Caco-2 (cell line): Measurements from ENCODE around the gene ENC1. TPM values are rescaled to one million over a fixed set of nuclear protein-coding genes. Genes with fewer than 3 reads are reported as not detected.

ENCODE experiments used
- BruUV-seq: library from RNA; stranded (reverse); fragments of 400-500 nt; replicated peaks from 2 replicates; lab custom pipeline; 2021; lab: Mats Ljungman, UMichigan
- CTCF ChIA-PET: fragments of 300-600 bp; sonication (Branson Sonifier 250); formaldehyde crosslinking; loops from one replicate; lab custom pipeline; 2022; ENCODE audit warnings: antibody characterized with exemption; lab: Charles Lee
- POLR2A ChIA-PET: fragments of 300-600 bp; sonication (Branson Sonifier 250); formaldehyde crosslinking; loops from one replicate; lab custom pipeline; 2022; ENCODE audit warnings: antibody characterized with exemption; lab: Charles Lee
- DNase-seq, 2 experiments: peaks; one replicate each; pipeline versions ENCODE4 v3.0.0 to v3.0.0-alpha.2; 2020 to 2022
- H3K27me3 ChIP-seq: replicated peaks from 2 replicates; pipeline ENCODE4 v1.6.0; 2011; ENCODE audit warnings: low read length; ENCODE audit not compliant: control insufficient read depth, insufficient read depth
- H3K36me3 ChIP-seq: 2 replicates; pipeline ENCODE4 v1.5.1; 2011; ENCODE audit warnings: low read length; ENCODE audit not compliant: control insufficient read depth, insufficient read depth
- H3K4me1 ChIP-seq: fragments of 250-450 bp; sonication (Bioruptor Pico); 2 replicates; pipeline ENCODE4 v1.5.1; 2020; ENCODE audit warnings: mild to moderate bottlenecking
- H3K4me3 ChIP-seq: 2 replicates; pipeline ENCODE4 v1.5.1; 2011; ENCODE audit warnings: low read depth, mild to moderate bottlenecking, control low read depth, low read length
- H3K9me3 ChIP-seq: fragments of 250-450 bp; sonication (Bioruptor Pico); 2 replicates; pipeline ENCODE4 v1.5.1; 2020; ENCODE audit warnings: mild to moderate bottlenecking, moderate library complexity
- H3K27ac Mint-ChIP-seq: one replicate; pipeline ENCODE4 v1.8.0; 2022; ENCODE audit warnings: mixed read lengths; ENCODE audit not compliant: unreplicated experiment
- H3K27me3 Mint-ChIP-seq: one replicate; pipeline ENCODE4 v1.8.0; 2022; ENCODE audit warnings: mixed read lengths; ENCODE audit not compliant: insufficient read depth, unreplicated experiment
- H3K36me3 Mint-ChIP-seq: one replicate; pipeline ENCODE4 v1.8.0; 2022; ENCODE audit warnings: mild to moderate bottlenecking, mixed read lengths; ENCODE audit not compliant: insufficient read depth, unreplicated experiment
- H3K4me1 Mint-ChIP-seq: one replicate; pipeline ENCODE4 v1.8.0; 2022; ENCODE audit warnings: low read depth, mixed read lengths; ENCODE audit not compliant: unreplicated experiment
- H3K4me3 Mint-ChIP-seq: one replicate; pipeline ENCODE4 v1.8.0; 2022; ENCODE audit warnings: mild to moderate bottlenecking, moderate library complexity, mixed read lengths; ENCODE audit not compliant: unreplicated experiment
- H3K9me3 Mint-ChIP-seq: one replicate; pipeline ENCODE4 v1.8.0; 2022; ENCODE audit warnings: mixed read lengths; ENCODE audit not compliant: unreplicated experiment
- CTCF ChIP-seq, 2 experiments: fragments of 200-600 bp in 1 of 2; IDR thresholded peaks; 1 replicate in 1 of 2; 2 replicates in 1 of 2; pipeline versions ENCODE4 v1.5.1 to v1.8.0; 2011 to 2022; ENCODE audit warnings: antibody characterized with exemption in 1 of 2, control low read depth in 1 of 2, inconsistent platforms in 1 of 2, low read depth in 1 of 2, low read length in 1 of 2, mild to moderate bottlenecking in 1 of 2, moderate library complexity in 1 of 2; ENCODE audit not compliant: insufficient read depth in 1 of 2, severe bottlenecking in 1 of 2, unreplicated experiment in 1 of 2
- intact Hi-C: fragments of 100-400 bp; cut with micrococcal nuclease; formaldehyde crosslinking; loops from one replicate; pipeline ENCODE4 v1.10.0; 2022; ENCODE audit not compliant: unreplicated experiment
- total RNA-seq: library from RNA; stranded (reverse); gene quantifications from 2 replicates; pipeline ENCODE4 v1.2.3, GENCODE V29; 2022

The ENC1 gene
- total RNA-seq, 1 experiment from 2014 or later = 92.7 TPM

GRCh38 chr5:74594137-74595040, 46.1 kb downstream of the ENC1 start:
- Mint-ChIP-seq H3K27ac (peak overlapping the region; percentile 92), H3K27me3 (no peaks in the 10 kb centered on the region), H3K4me3 (peak overlapping the region; percentile 19), H3K9me3 (no peaks in the 10 kb centered on the region), H3K4me1 (peaks cover 55% of the 10 kb centered on the region), H3K36me3 (peaks cover 6% of the 10 kb centered on the region)
- ChIA-PET CTCF (interaction anchor here (1.7 kb wide), 1 partner anchor 46 kb away, joined by 5 read pairs; the partner anchor contains the start of gene ENC1), POLR2A (interaction anchor here (0.9 to 1.0 kb wide), 2 partner anchors 45 to 46 kb away, joined by 3 to 5 read pairs; partner anchors contain the start of gene ENC1)
- Histone ChIP-seq H3K36me3 (no peaks in the 10 kb centered on the region), H3K4me3 (no peak overlapping the region), H3K4me1 (peaks cover 51% of the 10 kb centered on the region), H3K27me3 (no peaks in the 10 kb centered on the region), H3K9me3 (peaks cover 5% of the 10 kb centered on the region; the same call in 1 of the 2 replicates)
- no peak for DNase-seq
- intact Hi-C loops = loop anchor here (1.0 to 2.0 kb wide), 3 partner anchors 13 to 46 kb away; partner anchors contain the start of gene ENC1
- TF ChIP-seq CTCF (IDR thresholded peaks at IDR 0.05; ENCODE audit: insufficient read depth in 1 of 2, low read depth in 1 of 2, low read length in 1 of 2, severe bottlenecking in 1 of 2, unreplicated experiment in 1 of 2) = no peak
- no TSS peak for BruUV-seq

GRCh38 chr5:74589204-74590056, 51.1 kb downstream of the ENC1 start:
- peak overlapping the region; percentile 70 for H3K27ac Mint-ChIP-seq
- DNase-seq = no peak
- H3K4me3 Mint-ChIP-seq = no peak overlapping the region
- H3K9me3 Mint-ChIP-seq = peaks cover 16% of the 10 kb centered on the region
- Histone ChIP-seq H3K27me3 (no peaks in the 10 kb centered on the region), H3K4me1 (peaks cover 42% of the 10 kb centered on the region), H3K36me3 (no peaks in the 10 kb centered on the region), H3K4me3 (no peak overlapping the region), H3K9me3 (no peaks in the 10 kb centered on the region)
- CTCF ChIA-PET = no interaction called here
- POLR2A ChIA-PET = interaction anchor here (0.7 kb wide), 1 partner anchor 51 kb away, joined by 3 read pairs; the partner anchor contains the start of gene ENC1
- H3K27me3 Mint-ChIP-seq = no peaks in the 10 kb centered on the region
- BruUV-seq = no TSS peak
- H3K4me1 Mint-ChIP-seq = peaks cover 44% of the 10 kb centered on the region
- no peak for TF ChIP-seq CTCF (IDR thresholded peaks at IDR 0.05; ENCODE audit: insufficient read depth in 1 of 2, low read depth in 1 of 2, low read length in 1 of 2, severe bottlenecking in 1 of 2, unreplicated experiment in 1 of 2)
- H3K36me3 Mint-ChIP-seq = peaks cover 6% of the 10 kb centered on the region
- intact Hi-C loops = no loop called here

GRCh38 chr5:74588415-74588814, 52.1 kb downstream of the ENC1 start:
- intact Hi-C loops = no loop called here
- no peaks in the 10 kb centered on the region for H3K27me3 Mint-ChIP-seq
- Histone ChIP-seq H3K4me3 (no peak overlapping the region), H3K9me3 (no peaks in the 10 kb centered on the region), H3K4me1 (peaks cover 39% of the 10 kb centered on the region), H3K27me3 (no peaks in the 10 kb centered on the region), H3K36me3 (no peaks in the 10 kb centered on the region)
- peaks cover 18% of the 10 kb centered on the region for H3K9me3 Mint-ChIP-seq
- peaks cover 6% of the 10 kb centered on the region for H3K36me3 Mint-ChIP-seq
- TF ChIP-seq CTCF (IDR thresholded peaks at IDR 0.05; ENCODE audit: insufficient read depth in 1 of 2, low read depth in 1 of 2, low read length in 1 of 2, severe bottlenecking in 1 of 2, unreplicated experiment in 1 of 2) = no peak
- ChIA-PET CTCF (no interaction called here), POLR2A (interaction anchor here (0.7 kb wide), 1 partner anchor 52 kb away, joined by 3 read pairs; the partner anchor contains the start of gene ENC1)
- H3K4me1 Mint-ChIP-seq = peaks cover 44% of the 10 kb centered on the region
- H3K4me3 Mint-ChIP-seq = no peak overlapping the region
- DNase-seq = no peak
- no TSS peak for BruUV-seq
- H3K27ac Mint-ChIP-seq = peak overlapping the region; percentile 14
